Esophagus muscularis mucosa (tissue), 3 donors: ENCODE data around the gene ZNF423.

Experiments
- EP300 ChIP-seq: sonication (generic); formaldehyde crosslinking; IDR thresholded peaks from one replicate; pipeline ENCODE4 v1.6.1; 2017; ENCODE audit warnings: antibody characterized with exemption
- TF ChIP-seq, protein P1 (sequence below), 3 experiments: fragments of 200-600 bp in 2 of 3; fragments of 450-650 bp in 1 of 3; sonication (generic) in 2 of 3; IDR thresholded peaks; one replicate each; pipeline ENCODE4 v1.5.1; 2017 to 2019; ENCODE audit warnings: antibody characterized with exemption in 3 of 3, mild to moderate bottlenecking in 2 of 3, moderate library complexity in 1 of 3

DNA sequence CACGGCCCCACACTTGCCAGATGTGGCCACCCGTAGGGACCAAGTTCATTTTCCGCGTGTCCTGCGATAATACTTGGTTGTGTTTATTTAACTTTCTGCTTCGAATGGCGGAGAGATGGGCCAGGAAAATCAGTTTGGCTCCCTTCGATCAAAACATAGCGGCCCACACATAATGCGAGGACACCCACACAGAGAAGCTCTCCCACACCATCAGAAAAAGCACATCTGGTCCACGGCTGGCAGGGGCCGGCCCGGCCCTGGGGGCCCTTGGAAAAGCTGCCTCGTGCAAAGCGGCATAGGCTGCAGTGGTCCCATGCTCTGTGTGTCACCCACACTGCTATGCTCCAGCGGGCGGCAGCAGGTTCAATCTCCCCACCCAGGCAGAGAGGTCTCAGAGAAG lies 46.9 kb downstream of the ZNF423 start:
- TF ChIP-seq, protein P1, sequence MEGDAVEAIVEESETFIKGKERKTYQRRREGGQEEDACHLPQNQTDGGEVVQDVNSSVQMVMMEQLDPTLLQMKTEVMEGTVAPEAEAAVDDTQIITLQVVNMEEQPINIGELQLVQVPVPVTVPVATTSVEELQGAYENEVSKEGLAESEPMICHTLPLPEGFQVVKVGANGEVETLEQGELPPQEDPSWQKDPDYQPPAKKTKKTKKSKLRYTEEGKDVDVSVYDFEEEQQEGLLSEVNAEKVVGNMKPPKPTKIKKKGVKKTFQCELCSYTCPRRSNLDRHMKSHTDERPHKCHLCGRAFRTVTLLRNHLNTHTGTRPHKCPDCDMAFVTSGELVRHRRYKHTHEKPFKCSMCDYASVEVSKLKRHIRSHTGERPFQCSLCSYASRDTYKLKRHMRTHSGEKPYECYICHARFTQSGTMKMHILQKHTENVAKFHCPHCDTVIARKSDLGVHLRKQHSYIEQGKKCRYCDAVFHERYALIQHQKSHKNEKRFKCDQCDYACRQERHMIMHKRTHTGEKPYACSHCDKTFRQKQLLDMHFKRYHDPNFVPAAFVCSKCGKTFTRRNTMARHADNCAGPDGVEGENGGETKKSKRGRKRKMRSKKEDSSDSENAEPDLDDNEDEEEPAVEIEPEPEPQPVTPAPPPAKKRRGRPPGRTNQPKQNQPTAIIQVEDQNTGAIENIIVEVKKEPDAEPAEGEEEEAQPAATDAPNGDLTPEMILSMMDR (IDR thresholded peaks at IDR 0.05): no peak
- no peak for TF ChIP-seq EP300
